NT2/D1 (cell line): Measurements from ENCODE around the gene TTC31.

Source experiments
- SUZ12 ChIP-seq: IDR thresholded peaks from 2 replicates; pipeline ENCODE4 v1.6.1; 2011; ENCODE audit not compliant: insufficient read length, insufficient read depth; ENCODE audit errors: extremely low read depth
- YY1 ChIP-seq: IDR thresholded peaks from 2 replicates; pipeline ENCODE4 v1.6.1; 2011; ENCODE audit not compliant: insufficient read length, insufficient read depth
- ZNF274 ChIP-seq: IDR thresholded peaks from 2 replicates; pipeline ENCODE4 v1.6.1; 2011; ENCODE audit warnings: mild to moderate bottlenecking, low read depth, low read length

- TF ChIP-seq YY1, result no peak
- TF ChIP-seq ZNF274, result no peak
- TF ChIP-seq SUZ12, result no peak
These were observed 33.8 kb downstream of the TTC31 start for GRCh38 chr2:74516650-74517049.
